ENCODE measurements around the gene TBC1D22A.

DNA sequence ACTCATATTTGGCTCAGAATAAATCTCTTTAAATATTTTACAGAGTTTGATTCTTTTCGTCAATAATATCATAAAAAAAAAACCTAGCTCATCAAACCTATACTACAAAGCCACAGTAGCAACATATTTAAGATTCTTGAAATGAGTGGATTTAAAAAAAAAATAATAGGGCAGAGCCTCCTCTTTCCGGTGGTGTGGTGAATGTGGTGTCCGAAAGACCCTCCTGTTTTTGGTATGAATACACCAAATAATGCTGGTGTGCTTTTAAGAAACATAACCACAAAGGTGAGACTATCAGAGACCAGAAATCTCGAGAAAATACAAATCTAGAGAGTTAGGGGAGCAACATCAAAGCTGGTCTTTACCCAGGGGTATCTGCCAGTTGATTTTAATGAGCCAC, 342.6 kb downstream of the TBC1D22A start:
- TF ChIP-seq, protein P1, sequence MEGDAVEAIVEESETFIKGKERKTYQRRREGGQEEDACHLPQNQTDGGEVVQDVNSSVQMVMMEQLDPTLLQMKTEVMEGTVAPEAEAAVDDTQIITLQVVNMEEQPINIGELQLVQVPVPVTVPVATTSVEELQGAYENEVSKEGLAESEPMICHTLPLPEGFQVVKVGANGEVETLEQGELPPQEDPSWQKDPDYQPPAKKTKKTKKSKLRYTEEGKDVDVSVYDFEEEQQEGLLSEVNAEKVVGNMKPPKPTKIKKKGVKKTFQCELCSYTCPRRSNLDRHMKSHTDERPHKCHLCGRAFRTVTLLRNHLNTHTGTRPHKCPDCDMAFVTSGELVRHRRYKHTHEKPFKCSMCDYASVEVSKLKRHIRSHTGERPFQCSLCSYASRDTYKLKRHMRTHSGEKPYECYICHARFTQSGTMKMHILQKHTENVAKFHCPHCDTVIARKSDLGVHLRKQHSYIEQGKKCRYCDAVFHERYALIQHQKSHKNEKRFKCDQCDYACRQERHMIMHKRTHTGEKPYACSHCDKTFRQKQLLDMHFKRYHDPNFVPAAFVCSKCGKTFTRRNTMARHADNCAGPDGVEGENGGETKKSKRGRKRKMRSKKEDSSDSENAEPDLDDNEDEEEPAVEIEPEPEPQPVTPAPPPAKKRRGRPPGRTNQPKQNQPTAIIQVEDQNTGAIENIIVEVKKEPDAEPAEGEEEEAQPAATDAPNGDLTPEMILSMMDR (IDR thresholded peaks at IDR 0.05) = no peak
- TF ChIP-seq EP300 (IDR thresholded peaks at IDR 0.05; ENCODE audit: low read depth) = no peak

All from transverse colon (tissue), 3 donors.